Sigmoid colon (tissue), 4 donors: ENCODE results near the gene ZFYVE9.

Experiments used
- CTCF ChIP-seq, 4 experiments: fragments of 450-650 bp in 3 of 4; fragments of 200-600 bp in 1 of 4; IDR thresholded peaks; one replicate each; pipeline ENCODE4 v1.5.1; 2016 to 2019; ENCODE audit warnings: antibody characterized with exemption in 4 of 4, mild to moderate bottlenecking in 3 of 4, moderate library complexity in 2 of 4
- POLR2A ChIP-seq, 2 donors: fragments of 450-650 bp; IDR thresholded peaks; one replicate each; pipeline ENCODE4 v1.6.1; 2016; ENCODE audit warnings: antibody characterized with exemption in 2 of 2, mild to moderate bottlenecking in 2 of 2, moderate library complexity in 2 of 2
- POLR2AphosphoS5 ChIP-seq, 4 donors: sonication (generic); formaldehyde crosslinking; IDR thresholded peaks; one replicate each; pipeline ENCODE4 v1.6.1; 2017; ENCODE audit warnings: antibody characterized with exemption in 4 of 4

- TF ChIP-seq CTCF (IDR thresholded peaks at IDR 0.05) (no peak), POLR2AphosphoS5 (IDR thresholded peaks at IDR 0.05) (no peak), POLR2A (IDR thresholded peaks at IDR 0.05) (no peak)
Observed at GRCh38 chr1:52234708-52235107, 92.8 kb downstream of the ZFYVE9 start.
